Right renal pelvis (tissue), 4 donors: ENCODE data around the gene CNTNAP4. TPM values are rescaled to one million over a fixed set of nuclear protein-coding genes. Genes with fewer than 3 reads are reported as not detected.

Source experiments
- DNase-seq, 4 donors: peaks; one replicate each; pipeline ENCODE4 v3.0.0-alpha.2; 2013; ENCODE audit warnings: low read depth in 4 of 4, low spot score in 3 of 4, missing footprints in 1 of 4
- polyA plus RNA-seq, 4 donors: library from polyadenylated mRNA; unstranded; fragments of 120-200 nt; gene quantifications; one replicate each; pipeline ENCODE4 v1.2.1, GENCODE V29; 2013; ENCODE audit not compliant: insufficient read length in 4 of 4

CNTNAP4 gene
- polyA plus RNA-seq, 4 donors, result 0.17 to 0.43 (median 0.25) TPM

DNA sequence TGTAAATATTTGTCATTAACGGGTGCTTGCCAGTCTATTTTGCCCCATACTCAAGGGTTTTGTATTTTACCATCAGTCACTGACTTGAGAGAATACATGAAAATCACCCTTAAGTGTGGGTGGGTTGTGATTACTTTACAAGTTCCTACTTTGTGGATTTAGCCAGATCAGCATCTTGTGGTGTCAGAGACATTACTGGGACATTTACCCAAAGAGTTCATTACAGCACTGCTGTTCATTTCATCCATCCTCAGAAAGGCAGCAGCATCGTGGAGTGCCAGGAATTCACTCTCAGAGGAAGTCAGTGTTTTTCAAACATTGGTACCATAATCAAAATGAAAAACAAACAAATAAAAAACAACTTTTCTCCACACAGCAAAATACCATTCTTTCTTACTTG, 110.8 kb downstream of the CNTNAP4 start:
- DNase-seq, result no peak

DNA sequence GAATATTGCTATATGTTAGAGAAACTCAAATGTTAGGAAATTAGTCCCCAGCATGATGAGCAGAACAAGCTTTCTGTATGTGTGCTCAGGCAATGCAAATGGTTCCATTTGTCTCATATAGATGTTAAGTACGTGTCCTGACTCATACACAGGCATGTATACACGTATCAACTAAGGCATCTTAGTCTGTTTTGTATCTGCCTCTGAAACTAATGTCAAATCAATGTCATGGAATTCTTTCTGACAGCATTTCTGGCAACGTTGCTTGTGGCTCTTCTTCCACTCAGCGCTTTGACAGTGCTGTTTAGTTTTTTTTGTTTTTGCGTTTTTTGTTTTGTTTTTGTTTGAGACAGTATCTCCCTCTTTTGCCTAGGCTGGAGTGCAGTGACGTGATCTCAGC, 111.9 kb downstream of the CNTNAP4 start:
- DNase-seq, result no peak

DNA sequence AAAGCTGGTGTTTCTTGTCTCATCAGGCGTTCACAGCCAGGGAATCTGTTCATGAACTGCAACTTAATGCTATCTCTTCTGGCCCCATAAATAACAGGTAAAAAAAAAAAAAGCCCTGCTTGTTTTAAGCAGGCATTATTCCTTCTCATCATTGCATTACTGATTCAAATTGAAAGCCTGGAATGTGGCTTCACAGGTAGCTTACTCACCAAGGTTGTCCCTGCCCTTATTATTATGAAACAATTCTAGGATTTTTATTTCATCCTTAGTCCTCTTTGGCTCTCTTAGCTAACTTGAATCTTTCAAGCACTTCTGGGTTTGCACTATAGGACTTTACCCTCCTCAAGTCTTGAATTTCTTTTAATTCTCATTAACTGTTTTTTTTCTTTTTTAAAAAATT, 113.3 kb downstream of the CNTNAP4 start:
- DNase-seq, result no peak

DNA sequence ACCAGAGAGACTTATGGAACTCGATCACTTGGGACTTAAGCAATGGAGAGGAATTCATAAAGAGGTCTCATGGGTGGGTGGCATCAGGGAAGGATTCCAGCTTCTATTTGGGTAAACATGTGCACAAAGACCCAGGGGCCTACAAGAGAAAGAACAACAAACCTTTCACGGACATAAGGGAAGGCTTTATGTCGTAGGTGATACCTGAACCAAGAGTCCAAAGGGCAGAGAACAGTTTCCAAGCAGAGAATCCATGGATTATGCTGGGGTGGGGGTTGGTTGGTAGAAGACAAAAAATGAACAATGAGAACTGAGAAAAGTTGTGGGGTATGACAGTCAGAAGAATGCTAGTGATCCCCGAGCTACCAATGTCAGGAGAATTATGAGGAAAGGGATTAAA, 119.8 kb downstream of the CNTNAP4 start:
- DNase-seq, result no peak

DNA sequence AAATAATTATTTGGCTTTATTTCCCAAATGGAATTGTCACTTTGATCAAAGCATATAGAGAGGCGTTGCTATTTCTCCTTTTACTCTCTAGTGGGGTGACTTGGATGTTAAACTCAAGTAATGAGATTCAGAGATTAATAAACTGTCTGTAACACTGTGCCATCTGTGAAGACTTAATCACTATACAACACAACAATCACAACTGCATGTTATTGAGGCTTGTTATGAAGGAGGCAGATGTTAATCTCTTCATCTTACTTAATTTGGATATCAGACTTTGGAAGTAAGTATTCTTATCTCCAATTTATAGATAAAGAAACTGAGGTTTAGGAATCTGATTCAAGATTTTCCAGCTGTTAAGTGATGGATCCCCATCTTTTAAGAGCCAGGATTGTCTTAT, 132.5 kb downstream of the CNTNAP4 start:
- DNase-seq, result no peak

DNA sequence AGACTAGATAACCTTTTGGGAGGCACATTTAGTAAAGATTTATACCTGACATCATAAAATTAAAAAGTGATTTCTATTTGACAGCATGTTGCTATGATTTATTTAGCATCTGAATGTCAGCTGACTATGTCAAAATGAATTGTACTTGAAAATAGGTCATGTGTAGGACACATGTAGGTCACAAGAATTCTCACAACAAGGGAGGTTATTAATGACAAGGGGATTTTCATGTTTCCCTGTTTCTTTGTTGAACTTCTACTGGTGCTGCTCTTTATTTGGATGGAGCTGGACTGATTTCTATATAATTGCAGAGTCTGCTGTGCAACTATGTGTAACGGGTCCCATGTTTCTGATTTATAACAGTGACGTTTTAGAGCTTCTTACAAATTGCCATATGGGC, 144.4 kb downstream of the CNTNAP4 start:
- no peak for DNase-seq

DNA sequence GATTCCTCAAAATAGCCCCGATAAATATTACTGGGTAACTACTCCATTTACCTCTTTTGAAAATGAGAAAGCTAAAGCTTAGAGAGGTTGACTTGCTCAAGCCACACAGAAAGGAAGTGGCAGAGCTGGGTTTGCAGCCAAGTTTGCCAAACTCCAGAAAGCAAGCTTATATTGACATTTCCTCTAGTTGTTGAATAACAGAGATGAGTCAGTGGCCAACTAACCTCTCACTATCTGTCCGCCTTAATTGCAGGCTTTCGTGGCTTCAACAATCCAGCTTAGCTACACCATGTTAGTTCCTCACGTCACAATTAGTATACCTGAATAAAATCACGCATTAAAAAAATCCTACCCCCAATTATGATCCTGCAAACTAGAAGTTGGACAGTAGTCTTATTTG, 151.7 kb downstream of the CNTNAP4 start:
- no peak for DNase-seq

DNA sequence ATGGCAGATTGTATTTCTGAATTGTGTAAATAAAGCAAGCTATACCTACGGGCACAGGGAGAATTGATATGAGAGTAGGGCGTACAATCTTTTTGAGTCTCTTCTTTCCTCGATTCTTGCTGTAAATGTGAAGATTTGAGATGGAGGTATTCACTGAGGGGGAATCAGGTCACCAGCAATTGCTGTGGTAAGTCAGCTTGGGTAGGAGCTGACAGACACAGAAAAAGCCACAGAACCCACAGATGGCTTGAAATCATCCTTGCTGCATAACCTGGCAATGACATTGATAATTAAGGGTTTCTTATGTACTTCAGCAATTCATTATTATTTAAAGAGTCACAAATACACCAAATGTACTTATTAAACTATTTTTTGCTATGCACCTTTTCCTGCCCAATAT, 164.2 kb downstream of the CNTNAP4 start:
- DNase-seq, result no peak

DNA sequence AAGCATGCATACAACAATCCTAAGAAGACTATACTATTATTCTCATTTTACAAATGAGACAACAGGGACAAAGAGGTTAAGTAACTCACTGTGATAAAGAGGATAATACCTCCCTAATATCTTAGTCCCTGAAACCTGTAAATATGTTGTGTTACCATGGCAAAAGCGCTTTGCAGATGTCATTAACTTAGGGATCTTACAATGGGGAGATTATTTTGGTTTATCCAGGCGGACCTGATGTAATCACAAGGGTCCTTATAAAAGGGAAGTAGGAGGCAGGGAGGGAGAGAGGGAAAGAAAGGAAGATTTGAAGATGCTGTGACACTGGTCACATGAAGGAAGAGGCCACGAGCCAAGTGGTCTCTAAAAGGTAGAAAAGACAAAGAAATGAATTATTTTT, 164.7 kb downstream of the CNTNAP4 start:
- DNase-seq, result no peak

DNA sequence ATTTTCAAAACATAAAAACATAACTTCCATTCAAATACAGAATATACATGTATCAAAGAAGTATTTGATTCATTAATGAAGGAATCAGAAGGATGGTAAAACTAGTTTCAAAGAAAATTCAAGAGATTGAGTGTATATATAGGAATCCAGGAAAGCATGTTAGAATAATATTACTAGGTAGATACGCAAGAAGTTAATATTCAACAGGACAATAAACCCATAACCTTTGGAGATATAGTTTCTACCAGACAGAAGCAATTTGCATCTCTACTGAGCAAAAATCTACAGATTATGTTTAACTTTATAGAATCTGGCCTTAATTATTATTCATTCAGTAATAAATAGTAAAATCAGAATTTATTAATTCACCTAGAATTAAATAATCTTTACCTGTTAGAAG, 166.8 kb downstream of the CNTNAP4 start:
- no peak for DNase-seq

DNA sequence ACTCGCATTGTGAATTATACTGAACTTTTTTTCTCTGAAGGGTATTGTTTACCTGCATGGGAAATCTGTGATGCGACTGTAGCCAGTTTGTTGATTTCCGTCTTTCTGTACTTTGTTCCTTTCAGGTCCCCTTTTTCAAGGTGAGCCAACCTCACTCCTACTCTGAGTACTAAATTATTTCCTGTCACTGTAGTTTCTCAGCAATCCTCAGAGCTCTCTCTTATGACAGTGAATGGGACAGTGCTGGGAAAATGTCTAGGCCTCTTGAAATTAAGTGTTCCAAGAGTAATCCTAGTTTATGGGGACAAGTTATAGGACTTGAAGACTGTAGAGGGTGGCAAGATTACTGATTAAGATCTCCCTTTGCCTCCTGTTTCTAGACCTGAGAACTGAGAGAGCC, 167.6 kb downstream of the CNTNAP4 start:
- no peak for DNase-seq

DNA sequence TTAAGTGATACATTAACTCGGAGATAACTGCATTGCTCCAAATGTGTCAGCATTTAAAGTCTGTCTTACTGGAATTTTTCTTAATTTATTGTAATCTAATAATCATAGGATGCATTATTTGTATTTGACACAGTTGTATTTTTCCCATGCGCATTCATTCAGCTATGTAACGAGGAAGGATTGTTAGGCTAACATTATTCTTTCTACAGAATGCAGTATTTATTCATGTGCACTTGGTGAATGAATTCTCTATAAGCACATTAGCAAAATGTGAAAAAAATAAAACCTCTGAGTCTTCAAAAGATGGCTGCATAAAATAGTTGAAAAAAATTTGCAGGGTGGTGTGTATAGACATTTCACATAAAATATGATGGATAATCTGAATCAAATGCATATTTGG, 168.6 kb downstream of the CNTNAP4 start:
- no peak for DNase-seq

DNA sequence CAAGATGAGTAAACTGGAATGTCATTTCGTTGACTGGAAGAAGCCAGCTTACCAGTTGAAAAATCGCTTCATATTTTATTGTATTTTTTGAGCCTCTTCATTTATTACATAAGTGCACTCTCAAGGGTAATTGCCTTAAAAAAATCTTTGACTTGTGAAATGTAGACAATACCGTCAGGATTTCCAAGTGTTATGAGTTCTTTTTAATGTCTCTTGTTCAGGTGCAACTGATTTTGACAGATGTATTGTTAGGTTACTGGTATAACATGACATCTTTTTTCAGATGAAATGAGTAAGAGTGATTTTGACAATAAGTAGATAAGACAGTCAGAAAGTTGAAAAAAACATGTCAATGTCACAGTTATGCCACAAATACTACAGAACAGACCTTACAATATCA, 169.1 kb downstream of the CNTNAP4 start:
- DNase-seq, result no peak

DNA sequence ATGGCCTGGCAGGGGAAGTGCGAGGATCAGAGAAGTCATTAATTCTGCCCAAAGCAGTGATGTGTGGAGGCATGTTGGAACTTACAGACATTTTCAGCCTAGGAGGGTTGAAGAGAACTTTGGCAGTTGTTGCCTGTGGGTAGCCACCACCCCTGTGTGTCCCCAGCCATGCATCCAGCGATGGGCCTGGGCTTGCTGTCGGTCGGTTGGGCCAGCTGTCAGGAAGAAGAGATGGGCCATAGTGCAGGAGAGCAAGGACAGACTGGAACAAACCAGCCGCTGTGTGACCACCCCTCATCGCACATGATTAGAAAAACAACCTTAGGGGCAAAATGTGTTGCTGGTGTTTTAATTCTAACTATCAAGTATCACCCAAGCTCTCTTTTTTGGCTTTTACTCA, 173.7 kb downstream of the CNTNAP4 start:
- no peak for DNase-seq

DNA sequence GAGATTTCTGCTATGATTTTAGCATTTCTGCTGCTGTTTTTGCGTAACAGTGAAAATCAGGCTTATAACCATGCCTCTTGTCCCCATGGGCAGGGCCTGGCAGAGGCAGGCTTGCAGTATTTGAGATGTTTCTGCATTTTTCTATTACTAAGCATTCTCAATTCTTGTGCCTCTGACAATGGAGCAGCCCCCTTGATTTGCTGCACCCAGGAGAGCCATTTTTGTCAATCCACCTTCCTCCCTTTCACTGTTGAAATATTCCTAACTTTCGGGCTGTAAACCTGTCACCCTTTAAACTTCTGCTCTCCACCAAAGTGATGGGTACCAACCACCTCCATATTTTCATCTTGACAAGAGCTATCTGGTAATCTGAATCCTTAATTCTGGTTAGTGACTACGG, 178.1 kb downstream of the CNTNAP4 start:
- DNase-seq, result no peak

DNA sequence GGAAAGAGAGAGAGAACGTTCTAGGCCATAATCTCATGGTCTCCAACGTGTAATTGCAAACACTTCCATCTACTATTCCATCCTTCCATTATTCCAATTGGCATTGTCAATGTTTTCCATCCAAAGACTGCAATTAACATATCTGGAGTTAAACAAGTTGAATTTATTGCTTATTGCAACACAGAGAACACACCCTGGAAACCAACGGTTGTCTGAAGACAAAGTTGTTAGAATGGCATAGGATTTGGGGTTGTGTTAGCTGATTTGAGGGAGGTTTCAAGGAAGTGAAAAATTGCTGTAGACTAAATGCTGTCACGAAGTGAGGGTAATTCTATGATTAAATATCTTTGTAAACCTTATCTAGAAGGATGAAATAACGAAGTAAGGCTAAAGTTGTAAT, 178.8 kb downstream of the CNTNAP4 start:
- no peak for DNase-seq

DNA sequence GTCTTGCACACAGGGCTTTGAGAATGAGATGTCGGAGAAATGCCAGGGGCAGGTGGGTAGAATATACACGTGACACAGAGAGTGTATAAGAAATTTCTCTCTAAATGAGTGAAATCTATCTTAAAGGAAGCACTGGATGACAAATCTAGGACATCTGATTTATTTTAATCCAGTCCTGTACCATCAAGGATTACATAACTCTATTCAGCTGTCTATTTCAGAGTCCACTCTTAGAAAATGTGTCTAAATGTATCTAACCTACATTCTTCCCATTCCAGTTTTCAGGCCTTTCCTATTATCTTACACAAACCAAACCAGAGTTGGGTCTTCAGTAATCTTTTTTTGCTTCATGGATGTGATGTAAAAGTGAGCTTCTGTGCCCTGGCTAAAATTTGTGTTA, 181.9 kb downstream of the CNTNAP4 start:
- DNase-seq, result no peak

DNA sequence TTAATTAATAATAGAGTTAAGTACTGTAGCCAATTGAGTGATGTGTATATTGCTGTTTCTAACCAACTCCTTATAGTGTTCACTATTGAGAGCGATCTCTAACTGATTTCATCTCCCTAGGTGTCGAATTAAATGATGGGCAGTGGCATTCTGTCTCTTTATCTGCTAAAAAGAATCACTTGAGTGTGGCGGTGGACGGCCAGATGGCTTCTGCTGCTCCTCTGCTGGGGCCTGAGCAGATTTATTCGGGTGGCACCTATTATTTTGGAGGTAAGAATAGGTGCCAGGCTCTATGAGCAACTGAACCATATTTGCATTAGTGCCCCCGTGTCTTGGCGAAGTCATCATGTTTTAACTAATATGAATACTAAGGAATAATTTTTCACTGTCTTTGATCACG, 184.6 kb downstream of the CNTNAP4 start:
- no peak for DNase-seq

DNA sequence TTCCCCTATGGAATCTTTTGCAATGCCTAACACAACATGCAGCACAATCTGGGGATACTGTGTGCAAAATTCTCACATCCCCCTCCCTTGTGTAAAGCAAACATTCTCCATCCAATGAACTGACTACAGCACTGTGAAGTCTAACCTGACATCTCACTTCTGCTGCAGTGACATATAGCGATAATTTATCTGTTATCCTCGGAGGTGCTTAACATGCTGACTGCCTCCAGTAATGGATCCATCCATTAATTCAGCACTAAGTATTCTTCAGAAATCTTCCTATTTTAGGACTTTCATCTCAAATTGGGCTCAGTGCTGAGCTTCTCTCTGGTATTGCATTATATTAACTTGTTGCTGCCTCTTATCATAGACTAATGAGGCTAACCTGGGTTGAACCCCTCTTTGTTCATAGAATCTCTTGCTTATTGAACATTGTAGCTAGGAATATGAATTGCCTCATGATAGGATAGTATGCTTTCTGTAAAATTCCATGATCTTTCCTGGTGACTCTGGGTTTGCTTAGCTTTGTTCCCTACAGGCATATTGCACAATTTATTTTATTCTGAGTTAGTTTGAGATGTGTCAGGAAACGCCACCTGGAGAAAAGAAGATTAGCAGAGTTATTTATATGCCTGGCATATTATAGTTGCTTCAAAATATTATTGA, 187.9 kb downstream of the CNTNAP4 start:
- no peak for DNase-seq

DNA sequence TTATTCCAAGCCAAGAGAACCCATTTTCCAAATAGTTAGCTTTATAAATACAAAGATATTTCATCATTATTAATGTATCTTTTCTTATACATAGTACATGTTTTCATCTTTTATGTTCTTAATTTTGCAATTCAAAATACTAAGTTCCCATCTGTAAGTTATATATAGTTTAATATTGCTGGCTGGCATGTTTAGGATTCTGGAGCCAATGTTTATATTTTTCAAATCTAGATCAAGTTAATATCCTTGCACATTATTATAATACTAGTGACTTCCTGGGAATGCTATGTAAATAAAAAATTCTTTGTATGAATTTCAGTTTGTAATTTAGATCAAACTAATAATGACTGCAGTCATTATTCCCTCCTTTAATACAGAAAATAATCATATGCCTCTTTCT, 189.7 kb downstream of the CNTNAP4 start:
- no peak for DNase-seq

DNA sequence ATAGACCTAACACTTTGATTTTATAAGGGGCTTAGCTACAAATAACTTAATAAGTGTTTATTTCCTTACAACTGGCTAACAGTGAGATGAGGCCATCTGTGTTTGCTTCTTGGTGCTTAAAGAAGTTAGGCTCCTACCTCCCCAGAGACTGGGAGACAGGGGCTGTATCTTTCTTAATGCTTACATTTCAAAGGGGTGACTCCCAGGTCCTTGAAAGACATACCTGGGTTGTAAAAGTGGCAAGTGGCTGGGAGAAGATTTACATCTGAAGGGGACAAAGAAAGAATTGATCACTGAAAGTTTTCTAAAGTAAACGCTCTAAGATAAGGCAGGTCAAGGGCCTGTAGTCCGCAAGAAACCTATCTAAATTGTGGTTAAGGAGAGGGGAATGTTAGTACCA, 196.8 kb downstream of the CNTNAP4 start:
- no peak for DNase-seq

DNA sequence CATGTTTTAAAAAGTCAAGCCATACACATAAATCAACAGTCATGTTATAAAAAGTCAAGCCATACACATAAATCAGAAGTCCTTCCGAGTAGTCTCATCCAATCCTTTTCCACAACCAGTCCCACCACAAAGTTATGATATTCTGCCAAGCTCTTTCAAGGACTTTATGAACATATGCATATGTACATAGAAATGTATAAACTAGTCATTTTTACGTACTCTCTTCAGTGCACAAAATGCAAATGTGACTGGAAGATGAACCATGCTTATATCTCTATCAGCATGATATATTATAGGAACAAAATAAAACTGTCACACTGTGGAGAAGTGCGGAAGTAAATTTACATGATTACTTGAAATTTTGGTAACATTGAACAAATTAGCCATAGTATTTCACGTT, 200.9 kb downstream of the CNTNAP4 start:
- DNase-seq, result no peak

DNA sequence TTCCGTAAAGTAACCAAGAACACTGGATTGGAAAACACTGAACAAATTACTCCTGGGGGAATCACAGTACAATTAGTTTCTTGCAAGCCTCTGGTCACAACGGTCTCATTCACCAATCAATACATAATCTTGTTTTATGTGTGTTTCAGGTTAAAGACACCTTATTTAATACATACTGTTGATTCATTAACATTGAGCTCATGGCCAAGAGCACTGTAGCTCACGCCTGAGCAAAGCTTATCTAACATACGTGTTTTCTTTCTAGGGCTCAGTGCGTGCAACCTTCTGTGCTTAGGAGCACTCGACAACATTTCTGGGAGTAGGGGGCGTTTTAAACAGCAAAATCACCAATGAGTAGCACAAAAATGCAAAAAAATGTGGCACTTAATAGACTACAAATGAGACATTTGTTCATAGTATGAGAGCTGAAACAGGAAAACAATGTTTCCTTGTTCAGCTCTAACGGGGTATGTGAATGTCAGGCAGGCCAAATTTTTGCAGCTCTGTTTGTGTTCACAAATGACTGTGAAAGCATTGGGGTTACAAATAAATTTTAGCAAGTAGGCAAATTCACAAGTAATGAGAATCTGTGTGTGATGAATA, 206.2 kb downstream of the CNTNAP4 start:
- DNase-seq, result no peak
